HepG2 (cell line): ENCODE results near the gene NF2. TPM values are rescaled to one million over a fixed set of nuclear protein-coding genes. Genes with fewer than 3 reads are reported as not detected.

Experiments used
- ARID2 ChIP-seq: sonication (generic); formaldehyde crosslinking; IDR thresholded peaks from 2 replicates; pipeline ENCODE4 v1.8.1; 2022; ENCODE audit warnings: mild to moderate bottlenecking, missing genetic modification reagents, borderline replicate concordance
- ASH2L ChIP-seq: fragments of 300-600, 200-600 bp; sonication (generic); IDR thresholded peaks from 2 replicates; pipeline ENCODE4 v1.7.0; 2017; ENCODE audit warnings: low read depth, mild to moderate bottlenecking, moderate library complexity, mixed read lengths, low read length; ENCODE audit not compliant: insufficient read length
- ATF1 ChIP-seq: IDR thresholded peaks from 2 replicates; pipeline ENCODE4 v1.6.1; 2016; ENCODE audit warnings: mild to moderate bottlenecking, control low read depth
- CHD2 ChIP-seq: IDR thresholded peaks from 2 replicates; pipeline ENCODE4 v1.6.1; 2011; ENCODE audit warnings: low read depth, low read length, improper control_type of control experiment
- HOXA5 ChIP-seq: sonication (generic); formaldehyde crosslinking; IDR thresholded peaks from 2 replicates; pipeline ENCODE4 v1.4.0; 2020; ENCODE audit warnings: missing genetic modification reagents
- MIXL1 ChIP-seq: IDR thresholded peaks from 2 replicates; pipeline ENCODE4 v1.6.1; 2016
- NR2F6 ChIP-seq, 2 experiments: IDR thresholded peaks; 2 replicates each; pipeline ENCODE4 v1.6.1; 2016; ENCODE audit warnings: antibody characterized with exemption in 1 of 2, mild to moderate bottlenecking in 1 of 2
- ONECUT2 ChIP-seq: sonication (generic); formaldehyde crosslinking; IDR thresholded peaks from 2 replicates; pipeline ENCODE4 v1.4.0; 2020; ENCODE audit warnings: missing genetic modification reagents
- PPARG ChIP-seq: conservative IDR thresholded peaks from 2 replicates; pipeline ENCODE4 v1.6.1; 2016; ENCODE audit warnings: missing biosample characterization, missing genetic modification reagents
- RAD51 ChIP-seq: fragments of 450-650 bp; IDR thresholded peaks from 2 replicates; pipeline ENCODE4 v1.6.1; 2016; ENCODE audit warnings: borderline replicate concordance
- RXRB ChIP-seq: IDR thresholded peaks from 2 replicates; pipeline ENCODE4 v1.6.1; 2016; ENCODE audit warnings: borderline replicate concordance, missing genetic modification reagents, missing compliant biosample characterization
- SMAD1 ChIP-seq: sonication (generic); formaldehyde crosslinking; IDR thresholded peaks from 2 replicates; pipeline ENCODE4 v1.4.0; 2020; ENCODE audit warnings: missing genetic modification reagents, low read depth, mild to moderate bottlenecking, borderline replicate concordance
- SP140L ChIP-seq: sonication (generic); formaldehyde crosslinking; IDR thresholded peaks from 2 replicates; pipeline ENCODE4 v1.4.0; 2020; ENCODE audit warnings: missing genetic modification reagents, borderline replicate concordance
- TOE1 ChIP-seq: sonication (generic); formaldehyde crosslinking; IDR thresholded peaks from 2 replicates; pipeline ENCODE4 v1.4.0; 2020; ENCODE audit warnings: mild to moderate bottlenecking, missing genetic modification reagents
- ZNF263 ChIP-seq: sonication (generic); formaldehyde crosslinking; IDR thresholded peaks from 2 replicates; pipeline ENCODE4 v1.4.0; 2020; ENCODE audit warnings: missing genetic modification reagents
- ZNF839 ChIP-seq: sonication (generic); formaldehyde crosslinking; IDR thresholded peaks from 2 replicates; pipeline ENCODE4 v1.4.0; 2020; ENCODE audit warnings: missing genetic modification reagents, mild to moderate bottlenecking, borderline replicate concordance
- polyA plus RNA-seq, 8 experiments: library from polyadenylated mRNA; depleted of rRNA in 3 of 8; stranded (reverse) in 7 of 8; unstranded in 1 of 8; fragments of >200 nt; fragmentation: Illumina TruSeq in 4 of 8; extraction: Trizol in 4 of 8; gene quantifications; 2 replicates each; pipeline versions ENCODE4 v1.2.1 to v1.2.3, GENCODE V29; 2011 to 2016; ENCODE audit warnings: low read depth in 4 of 8, missing spikeins in 1 of 8, mixed read lengths in 1 of 8; ENCODE audit not compliant: insufficient read depth in 1 of 8
- total RNA-seq, 5 experiments: library from RNA; depleted of rRNA; stranded (reverse); fragments of >200 nt; fragmentation: Illumina TruSeq; extraction: Trizol; gene quantifications; 2 replicates each; pipeline ENCODE4 v1.2.3, GENCODE V29; 2016; ENCODE audit warnings: low read depth in 1 of 5
- TF ChIP-seq, protein P1 (sequence below): sonication (generic); formaldehyde crosslinking; IDR thresholded peaks from 2 replicates; pipeline ENCODE4 v1.5.1; 2020; ENCODE audit warnings: mild to moderate bottlenecking, missing genetic modification reagents, borderline replicate concordance
- TF ChIP-seq, protein P2 (sequence below): sonication (generic); formaldehyde crosslinking; IDR thresholded peaks from 2 replicates; pipeline ENCODE4 v1.4.0; 2020; ENCODE audit warnings: mild to moderate bottlenecking, low read depth, missing genetic modification reagents
- TF ChIP-seq, protein P3 (sequence below): sonication (generic); formaldehyde crosslinking; IDR thresholded peaks from 2 replicates; pipeline ENCODE4 v1.4.0; 2020; ENCODE audit warnings: mild to moderate bottlenecking, missing genetic modification reagents
- TF ChIP-seq, protein P4 (sequence below): sonication (generic); formaldehyde crosslinking; IDR thresholded peaks from 2 replicates; pipeline ENCODE4 v1.9.0; 2021; ENCODE audit warnings: missing genetic modification reagents, borderline replicate concordance

Gene NF2
- total and polyA plus RNA-seq, 2 of the 13 experiments (the other 11 are each of a cell fraction or from before 2014, with no cell fraction given): 9.3 to 33.3 TPM

DNA sequence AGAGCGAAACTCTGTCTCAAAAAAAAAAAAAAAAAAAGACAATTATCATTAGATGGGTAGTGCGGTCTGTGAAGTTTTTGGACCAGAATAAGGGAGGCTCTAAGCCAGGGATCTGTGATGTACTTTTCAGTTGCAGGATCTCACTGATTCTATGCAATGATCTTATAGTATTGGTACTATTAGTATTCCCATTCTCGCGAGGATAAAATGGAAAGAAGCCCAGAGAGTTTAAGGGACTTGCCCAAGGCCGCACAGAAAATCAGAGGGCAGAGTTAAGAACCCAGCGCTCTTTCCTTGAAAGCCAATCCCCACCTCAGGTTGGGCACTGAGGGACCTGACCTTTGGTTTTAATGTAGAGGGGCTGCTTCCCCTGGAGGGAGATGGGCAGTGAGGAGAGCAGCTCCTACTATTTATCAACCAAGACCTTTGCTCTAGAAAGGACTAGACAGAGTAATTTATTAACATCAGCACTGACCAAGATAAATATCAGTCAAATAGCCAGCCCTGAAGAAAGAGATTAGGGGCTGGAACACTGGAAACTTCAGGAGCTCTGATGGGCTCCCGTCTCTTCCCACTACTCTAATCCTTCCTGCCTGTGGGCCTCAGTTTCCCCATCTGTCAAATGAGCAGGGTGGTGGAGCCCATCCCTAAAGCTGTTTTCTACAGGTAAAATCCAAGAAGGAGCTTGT, 28.5 kb upstream of the NF2 start (continued):
- TF ChIP-seq ZNF839 (CRISPR knock-in tag): no peak
- TF ChIP-seq ASH2L: peak; percentile 81
- no peak for TF ChIP-seq MIXL1 (CRISPR knock-in tag)
- TF ChIP-seq, protein P1, sequence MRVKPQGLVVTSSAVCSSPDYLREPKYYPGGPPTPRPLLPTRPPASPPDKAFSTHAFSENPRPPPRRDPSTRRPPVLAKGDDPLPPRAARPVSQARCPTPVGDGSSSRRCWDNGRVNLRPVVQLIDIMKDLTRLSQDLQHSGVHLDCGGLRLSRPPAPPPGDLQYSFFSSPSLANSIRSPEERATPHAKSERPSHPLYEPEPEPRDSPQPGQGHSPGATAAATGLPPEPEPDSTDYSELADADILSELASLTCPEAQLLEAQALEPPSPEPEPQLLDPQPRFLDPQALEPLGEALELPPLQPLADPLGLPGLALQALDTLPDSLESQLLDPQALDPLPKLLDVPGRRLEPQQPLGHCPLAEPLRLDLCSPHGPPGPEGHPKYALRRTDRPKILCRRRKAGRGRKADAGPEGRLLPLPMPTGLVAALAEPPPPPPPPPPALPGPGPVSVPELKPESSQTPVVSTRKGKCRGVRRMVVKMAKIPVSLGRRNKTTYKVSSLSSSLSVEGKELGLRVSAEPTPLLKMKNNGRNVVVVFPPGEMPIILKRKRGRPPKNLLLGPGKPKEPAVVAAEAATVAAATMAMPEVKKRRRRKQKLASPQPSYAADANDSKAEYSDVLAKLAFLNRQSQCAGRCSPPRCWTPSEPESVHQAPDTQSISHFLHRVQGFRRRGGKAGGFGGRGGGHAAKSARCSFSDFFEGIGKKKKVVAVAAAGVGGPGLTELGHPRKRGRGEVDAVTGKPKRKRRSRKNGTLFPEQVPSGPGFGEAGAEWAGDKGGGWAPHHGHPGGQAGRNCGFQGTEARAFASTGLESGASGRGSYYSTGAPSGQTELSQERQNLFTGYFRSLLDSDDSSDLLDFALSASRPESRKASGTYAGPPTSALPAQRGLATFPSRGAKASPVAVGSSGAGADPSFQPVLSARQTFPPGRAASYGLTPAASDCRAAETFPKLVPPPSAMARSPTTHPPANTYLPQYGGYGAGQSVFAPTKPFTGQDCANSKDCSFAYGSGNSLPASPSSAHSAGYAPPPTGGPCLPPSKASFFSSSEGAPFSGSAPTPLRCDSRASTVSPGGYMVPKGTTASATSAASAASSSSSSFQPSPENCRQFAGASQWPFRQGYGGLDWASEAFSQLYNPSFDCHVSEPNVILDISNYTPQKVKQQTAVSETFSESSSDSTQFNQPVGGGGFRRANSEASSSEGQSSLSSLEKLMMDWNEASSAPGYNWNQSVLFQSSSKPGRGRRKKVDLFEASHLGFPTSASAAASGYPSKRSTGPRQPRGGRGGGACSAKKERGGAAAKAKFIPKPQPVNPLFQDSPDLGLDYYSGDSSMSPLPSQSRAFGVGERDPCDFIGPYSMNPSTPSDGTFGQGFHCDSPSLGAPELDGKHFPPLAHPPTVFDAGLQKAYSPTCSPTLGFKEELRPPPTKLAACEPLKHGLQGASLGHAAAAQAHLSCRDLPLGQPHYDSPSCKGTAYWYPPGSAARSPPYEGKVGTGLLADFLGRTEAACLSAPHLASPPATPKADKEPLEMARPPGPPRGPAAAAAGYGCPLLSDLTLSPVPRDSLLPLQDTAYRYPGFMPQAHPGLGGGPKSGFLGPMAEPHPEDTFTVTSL (CRISPR knock-in tag): peak; percentile 61; the same call in 1 of the 2 replicates
- TF ChIP-seq ATF1 (CRISPR knock-in tag): peak; percentile 22; the same call in 1 of the 2 replicates
- peak; percentile 44 for TF ChIP-seq NR2F6 (IDR thresholded peaks at IDR 0.05)
- peak; percentile 37; the same call in 1 of the 2 replicates for TF ChIP-seq NR2F6 (CRISPR knock-in tag; IDR thresholded peaks at IDR 0.05)
- TF ChIP-seq SMAD1 (CRISPR knock-in tag): no peak
- no peak for TF ChIP-seq TOE1
- TF ChIP-seq CHD2: peak; percentile 64; the same call in 1 of the 2 replicates
- no peak for TF ChIP-seq ZNF263 (CRISPR knock-in tag)
- TF ChIP-seq RXRB (CRISPR knock-in tag): peak; percentile 88
- no peak for TF ChIP-seq ONECUT2 (CRISPR knock-in tag)
- TF ChIP-seq, protein P2, sequence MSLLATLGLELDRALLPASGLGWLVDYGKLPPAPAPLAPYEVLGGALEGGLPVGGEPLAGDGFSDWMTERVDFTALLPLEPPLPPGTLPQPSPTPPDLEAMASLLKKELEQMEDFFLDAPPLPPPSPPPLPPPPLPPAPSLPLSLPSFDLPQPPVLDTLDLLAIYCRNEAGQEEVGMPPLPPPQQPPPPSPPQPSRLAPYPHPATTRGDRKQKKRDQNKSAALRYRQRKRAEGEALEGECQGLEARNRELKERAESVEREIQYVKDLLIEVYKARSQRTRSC: no peak
- TF ChIP-seq SP140L: 0 out of 2 replicates have a peak, but pooled peaks have one; percentile 73
- no peak for TF ChIP-seq ARID2 (CRISPR knock-in tag)
- TF ChIP-seq HOXA5 (CRISPR knock-in tag): peak; percentile 47; the same call in 1 of the 2 replicates
- TF ChIP-seq, protein P3, sequence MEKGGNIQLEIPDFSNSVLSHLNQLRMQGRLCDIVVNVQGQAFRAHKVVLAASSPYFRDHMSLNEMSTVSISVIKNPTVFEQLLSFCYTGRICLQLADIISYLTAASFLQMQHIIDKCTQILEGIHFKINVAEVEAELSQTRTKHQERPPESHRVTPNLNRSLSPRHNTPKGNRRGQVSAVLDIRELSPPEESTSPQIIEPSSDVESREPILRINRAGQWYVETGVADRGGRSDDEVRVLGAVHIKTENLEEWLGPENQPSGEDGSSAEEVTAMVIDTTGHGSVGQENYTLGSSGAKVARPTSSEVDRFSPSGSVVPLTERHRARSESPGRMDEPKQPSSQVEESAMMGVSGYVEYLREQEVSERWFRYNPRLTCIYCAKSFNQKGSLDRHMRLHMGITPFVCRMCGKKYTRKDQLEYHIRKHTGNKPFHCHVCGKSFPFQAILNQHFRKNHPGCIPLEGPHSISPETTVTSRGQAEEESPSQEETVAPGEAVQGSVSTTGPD (CRISPR knock-in tag): peak; percentile 77; the same call in 1 of the 2 replicates
- TF ChIP-seq RAD51: no peak
- TF ChIP-seq, protein P4, sequence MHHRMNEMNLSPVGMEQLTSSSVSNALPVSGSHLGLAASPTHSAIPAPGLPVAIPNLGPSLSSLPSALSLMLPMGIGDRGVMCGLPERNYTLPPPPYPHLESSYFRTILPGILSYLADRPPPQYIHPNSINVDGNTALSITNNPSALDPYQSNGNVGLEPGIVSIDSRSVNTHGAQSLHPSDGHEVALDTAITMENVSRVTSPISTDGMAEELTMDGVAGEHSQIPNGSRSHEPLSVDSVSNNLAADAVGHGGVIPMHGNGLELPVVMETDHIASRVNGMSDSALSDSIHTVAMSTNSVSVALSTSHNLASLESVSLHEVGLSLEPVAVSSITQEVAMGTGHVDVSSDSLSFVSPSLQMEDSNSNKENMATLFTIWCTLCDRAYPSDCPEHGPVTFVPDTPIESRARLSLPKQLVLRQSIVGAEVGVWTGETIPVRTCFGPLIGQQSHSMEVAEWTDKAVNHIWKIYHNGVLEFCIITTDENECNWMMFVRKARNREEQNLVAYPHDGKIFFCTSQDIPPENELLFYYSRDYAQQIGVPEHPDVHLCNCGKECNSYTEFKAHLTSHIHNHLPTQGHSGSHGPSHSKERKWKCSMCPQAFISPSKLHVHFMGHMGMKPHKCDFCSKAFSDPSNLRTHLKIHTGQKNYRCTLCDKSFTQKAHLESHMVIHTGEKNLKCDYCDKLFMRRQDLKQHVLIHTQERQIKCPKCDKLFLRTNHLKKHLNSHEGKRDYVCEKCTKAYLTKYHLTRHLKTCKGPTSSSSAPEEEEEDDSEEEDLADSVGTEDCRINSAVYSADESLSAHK (CRISPR knock-in tag): no peak
- TF ChIP-seq PPARG (CRISPR knock-in tag): peak; percentile 99
